ENCODE results near the gene ODAD2.

DNA sequence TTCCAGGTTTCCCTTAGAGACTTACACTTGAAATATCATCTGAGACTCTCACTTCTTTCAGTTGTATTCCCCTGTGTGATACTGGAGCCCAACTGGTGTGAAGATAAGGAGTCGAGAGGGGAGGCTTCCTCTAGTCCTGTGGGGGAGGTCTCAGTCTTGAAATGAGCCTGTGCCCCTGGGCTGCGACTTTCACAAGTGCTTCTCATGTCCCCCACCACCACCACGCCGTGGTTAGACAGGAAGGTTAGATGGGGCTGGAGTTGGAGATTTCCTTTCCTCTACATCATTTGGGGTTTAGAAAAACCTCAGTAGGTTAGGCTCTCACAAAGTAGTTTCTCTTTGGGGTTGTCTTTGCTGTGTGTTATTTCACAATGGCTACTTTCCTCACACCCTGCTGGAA is 227.6 kb downstream of the ODAD2 start:
- TF ChIP-seq, protein P1, sequence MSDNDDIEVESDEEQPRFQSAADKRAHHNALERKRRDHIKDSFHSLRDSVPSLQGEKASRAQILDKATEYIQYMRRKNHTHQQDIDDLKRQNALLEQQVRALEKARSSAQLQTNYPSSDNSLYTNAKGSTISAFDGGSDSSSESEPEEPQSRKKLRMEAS (IDR thresholded peaks at IDR 0.05), result no peak
- TF ChIP-seq YY1 (IDR thresholded peaks at IDR 0.05; ENCODE audit: low read depth) (no peak), CEBPB (IDR thresholded peaks at IDR 0.05) (no peak), TEAD4 (IDR thresholded peaks at IDR 0.05) (no peak), RAD21 (IDR thresholded peaks at IDR 0.05; ENCODE audit: low read depth) (no peak), USF1 (IDR thresholded peaks at IDR 0.05) (no peak), EP300 (IDR thresholded peaks at IDR 0.05; ENCODE audit: borderline replicate concordance) (no peak), ZBTB7A (IDR thresholded peaks at IDR 0.05; ENCODE audit: low read depth) (no peak)
